Measurements from ENCODE around the gene PRPS2. TPM values are rescaled to one million over a fixed set of nuclear protein-coding genes. Genes with fewer than 3 reads are reported as not detected.

The PRPS2 gene
- polyA plus RNA-seq, 1 donor (not counting 4 experiments of a cell fraction or from before 2014, with no cell fraction given), result 28.4 TPM

DNA sequence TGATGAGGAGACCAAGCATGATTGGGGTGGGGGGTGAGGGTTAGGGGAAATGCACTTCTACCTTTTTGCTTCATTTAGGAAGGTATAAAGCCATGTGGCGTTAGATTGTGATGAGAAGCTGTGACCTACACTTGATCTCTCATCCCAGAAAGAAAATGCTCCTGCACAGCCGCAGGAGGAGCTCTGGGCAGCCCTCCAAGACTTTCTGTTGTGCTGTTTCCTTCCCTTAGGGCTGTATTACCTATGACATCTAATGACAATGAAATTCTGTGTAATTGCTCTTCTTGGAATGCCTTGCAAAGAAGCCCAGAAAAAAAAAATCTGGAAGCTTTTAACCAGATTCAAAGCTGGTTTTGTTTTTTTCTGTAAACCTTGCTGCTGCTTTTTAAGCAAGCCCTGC lies 13.4 kb downstream of the PRPS2 start:
- no peaks in the 10 kb centered on the region for H3K27me3 ChIP-seq (ENCODE audit: control insufficient read depth, extremely low read depth, insufficient read depth, low read length)
- peaks cover 2% of the 10 kb centered on the region for H4K20me1 ChIP-seq (ENCODE audit: control insufficient read depth, extremely low read depth, insufficient read depth, low read length)
- no peak overlapping the region for H3K4me3 ChIP-seq (ENCODE audit: control insufficient read depth in 2 of 3, extremely low read depth in 1 of 3, insufficient read depth in 2 of 3, low read depth in 1 of 3, low read length in 3 of 3)
- H2AFZ ChIP-seq (ENCODE audit: control insufficient read depth, low read length), result no peak overlapping the region
- dilution Hi-C loops (cut with MboI; ENCODE audit: extremely low pct_ligation_motif_present, low sequenced_read_pairs), result no loop called here
- no peaks in the 10 kb centered on the region for H3K9me3 ChIP-seq (ENCODE audit: control insufficient read depth, low read depth, low read length)
- no peak for DNase-seq (ENCODE audit: low read depth, low spot score)
- H3K9me1 ChIP-seq (ENCODE audit: control insufficient read depth, extremely low read depth, insufficient read depth, low read length), result no peaks in the 10 kb centered on the region
- H3K4me2 ChIP-seq (ENCODE audit: control insufficient read depth, extremely low read depth, insufficient read depth, low read depth, low read length), result no peak overlapping the region
- no peak for FAIRE-seq
- no peaks in the 10 kb centered on the region for H3K79me2 ChIP-seq (ENCODE audit: control insufficient read depth, insufficient read depth, low read length)
- H3K4me1 ChIP-seq (ENCODE audit: control insufficient read depth, extremely low read depth, insufficient read depth, low read length), result no peaks in the 10 kb centered on the region
- H3K9ac ChIP-seq (ENCODE audit: control insufficient read depth, extremely low read depth, insufficient read depth, low read length), result no peak overlapping the region
- peaks cover 0 to 1% of the 10 kb centered on the region in 2 experiments for H3K36me3 ChIP-seq (ENCODE audit: control insufficient read depth in 2 of 2, extremely low read depth in 1 of 2, insufficient read depth in 2 of 2, low read length in 2 of 2)
- H3K27ac ChIP-seq (ENCODE audit: control insufficient read depth, insufficient read depth, low read length), result no peak overlapping the region
- no peak for TF ChIP-seq EZH2 (IDR thresholded peaks at IDR 0.05; ENCODE audit: low read length)
- TF ChIP-seq, protein P1, sequence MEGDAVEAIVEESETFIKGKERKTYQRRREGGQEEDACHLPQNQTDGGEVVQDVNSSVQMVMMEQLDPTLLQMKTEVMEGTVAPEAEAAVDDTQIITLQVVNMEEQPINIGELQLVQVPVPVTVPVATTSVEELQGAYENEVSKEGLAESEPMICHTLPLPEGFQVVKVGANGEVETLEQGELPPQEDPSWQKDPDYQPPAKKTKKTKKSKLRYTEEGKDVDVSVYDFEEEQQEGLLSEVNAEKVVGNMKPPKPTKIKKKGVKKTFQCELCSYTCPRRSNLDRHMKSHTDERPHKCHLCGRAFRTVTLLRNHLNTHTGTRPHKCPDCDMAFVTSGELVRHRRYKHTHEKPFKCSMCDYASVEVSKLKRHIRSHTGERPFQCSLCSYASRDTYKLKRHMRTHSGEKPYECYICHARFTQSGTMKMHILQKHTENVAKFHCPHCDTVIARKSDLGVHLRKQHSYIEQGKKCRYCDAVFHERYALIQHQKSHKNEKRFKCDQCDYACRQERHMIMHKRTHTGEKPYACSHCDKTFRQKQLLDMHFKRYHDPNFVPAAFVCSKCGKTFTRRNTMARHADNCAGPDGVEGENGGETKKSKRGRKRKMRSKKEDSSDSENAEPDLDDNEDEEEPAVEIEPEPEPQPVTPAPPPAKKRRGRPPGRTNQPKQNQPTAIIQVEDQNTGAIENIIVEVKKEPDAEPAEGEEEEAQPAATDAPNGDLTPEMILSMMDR (optimal IDR thresholded peaks at IDR 0.05 in 1 of 3, IDR thresholded peaks at IDR 0.05 in 1 of 3, conservative IDR thresholded peaks at IDR 0.05 in 1 of 3; ENCODE audit: extremely low read depth in 1 of 3, insufficient read depth in 2 of 3, low read length in 3 of 3), result no peak

DNA sequence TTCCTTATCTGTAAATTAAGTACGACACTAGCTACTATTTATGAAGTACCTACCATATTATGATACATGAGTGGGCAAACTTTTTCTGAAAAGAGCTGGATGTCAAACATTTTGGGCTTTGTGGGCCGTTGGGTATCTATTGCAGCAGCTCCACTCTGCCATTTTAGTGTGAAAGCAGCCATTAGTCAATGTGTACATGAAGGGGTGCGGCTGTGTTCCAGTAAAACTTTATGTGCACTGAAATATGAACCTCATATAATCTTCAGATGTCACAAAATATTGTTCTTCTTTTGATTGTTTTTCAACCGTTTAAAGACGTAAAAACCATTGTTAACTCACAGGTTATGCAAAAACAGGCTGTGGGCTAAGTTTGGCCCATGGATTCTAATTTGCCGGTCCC lies 14.1 kb downstream of the PRPS2 start:
- H4K20me1 ChIP-seq (ENCODE audit: control insufficient read depth, extremely low read depth, insufficient read depth, low read length), result peaks cover 2% of the 10 kb centered on the region
- dilution Hi-C loops (cut with MboI; ENCODE audit: extremely low pct_ligation_motif_present, low sequenced_read_pairs), result no loop called here
- H2AFZ ChIP-seq (ENCODE audit: control insufficient read depth, low read length), result no peak overlapping the region
- H3K4me3 ChIP-seq (ENCODE audit: control insufficient read depth in 2 of 3, extremely low read depth in 1 of 3, insufficient read depth in 2 of 3, low read depth in 1 of 3, low read length in 3 of 3), result no peak overlapping the region
- H3K9me3 ChIP-seq (ENCODE audit: control insufficient read depth, low read depth, low read length), result no peaks in the 10 kb centered on the region
- no peaks in the 10 kb centered on the region for H3K27me3 ChIP-seq (ENCODE audit: control insufficient read depth, extremely low read depth, insufficient read depth, low read length)
- H3K79me2 ChIP-seq (ENCODE audit: control insufficient read depth, insufficient read depth, low read length), result no peaks in the 10 kb centered on the region
- FAIRE-seq (no peak), DNase-seq (ENCODE audit: low read depth, low spot score) (no peak)
- no peaks in the 10 kb centered on the region for H3K9me1 ChIP-seq (ENCODE audit: control insufficient read depth, extremely low read depth, insufficient read depth, low read length)
- H3K27ac ChIP-seq (ENCODE audit: control insufficient read depth, insufficient read depth, low read length), result no peak overlapping the region
- H3K9ac ChIP-seq (ENCODE audit: control insufficient read depth, extremely low read depth, insufficient read depth, low read length), result no peak overlapping the region
- no peaks in the 10 kb centered on the region for H3K36me3 ChIP-seq (ENCODE audit: control insufficient read depth in 2 of 2, extremely low read depth in 1 of 2, insufficient read depth in 2 of 2, low read length in 2 of 2)
- TF ChIP-seq, protein P1 (optimal IDR thresholded peaks at IDR 0.05 in 1 of 3, IDR thresholded peaks at IDR 0.05 in 1 of 3, conservative IDR thresholded peaks at IDR 0.05 in 1 of 3; ENCODE audit: extremely low read depth in 1 of 3, insufficient read depth in 2 of 3, low read length in 3 of 3), result no peak
- TF ChIP-seq EZH2 (IDR thresholded peaks at IDR 0.05; ENCODE audit: low read length), result no peak
- H3K4me2 ChIP-seq (ENCODE audit: control insufficient read depth, extremely low read depth, insufficient read depth, low read depth, low read length), result no peak overlapping the region
- no peaks in the 10 kb centered on the region for H3K4me1 ChIP-seq (ENCODE audit: control insufficient read depth, extremely low read depth, insufficient read depth, low read length)
